Measurements from ENCODE around the gene NHS.

NHS gene

GRCh38 chrX:17597327-17597726 is 222.3 kb downstream of the NHS start:
- H3K4me3 ChIP-seq (ENCODE audit: insufficient read depth, low read depth, low read length, poor library complexity, severe bottlenecking) = no peak overlapping the region
- H3K36me3 ChIP-seq (ENCODE audit: control insufficient read depth, insufficient read depth, low read length) = no peaks in the 10 kb centered on the region
- H3K9me3 ChIP-seq (ENCODE audit: control insufficient read depth, low read length) = no peaks in the 10 kb centered on the region

GRCh38 chrX:17597836-17598439 is 222.9 kb downstream of the NHS start:
- no peaks in the 10 kb centered on the region for H3K9me3 ChIP-seq (ENCODE audit: control insufficient read depth, low read length)
- no peak overlapping the region for H3K27ac ChIP-seq (ENCODE audit: insufficient read depth, low read length, poor library complexity, severe bottlenecking)
- H3K4me1 ChIP-seq (ENCODE audit: control insufficient read depth, insufficient read depth, low read length, poor library complexity, severe bottlenecking) = no peaks in the 10 kb centered on the region
- no peak for DNase-seq
- H3K27me3 ChIP-seq (replicated peaks; ENCODE audit: control insufficient read depth, insufficient read depth, low read length, poor library complexity, severe bottlenecking) = no peaks in the 10 kb centered on the region
- H3K36me3 ChIP-seq (ENCODE audit: control insufficient read depth, insufficient read depth, low read length) = no peaks in the 10 kb centered on the region
- no peak overlapping the region for H3K4me3 ChIP-seq (ENCODE audit: insufficient read depth, low read depth, low read length, poor library complexity, severe bottlenecking)

More at GRCh38 chrX:17597327-17597726, 222.3 kb downstream of the NHS start:
- no peaks in the 10 kb centered on the region for H3K4me1 ChIP-seq (ENCODE audit: control insufficient read depth, insufficient read depth, low read length, poor library complexity, severe bottlenecking)
- H3K27me3 ChIP-seq (replicated peaks; ENCODE audit: control insufficient read depth, insufficient read depth, low read length, poor library complexity, severe bottlenecking) = no peaks in the 10 kb centered on the region
- no peak for DNase-seq
- H3K27ac ChIP-seq (ENCODE audit: insufficient read depth, low read length, poor library complexity, severe bottlenecking) = no peak overlapping the region

- H3K4me1 ChIP-seq (ENCODE audit: control insufficient read depth, insufficient read depth, low read length, poor library complexity, severe bottlenecking) = no peaks in the 10 kb centered on the region
- no peaks in the 10 kb centered on the region for H3K9me3 ChIP-seq (ENCODE audit: control insufficient read depth, low read length)
- no peak overlapping the region for H3K4me3 ChIP-seq (ENCODE audit: insufficient read depth, low read depth, low read length, poor library complexity, severe bottlenecking)
- no peak for DNase-seq
- H3K36me3 ChIP-seq (ENCODE audit: control insufficient read depth, insufficient read depth, low read length) = no peaks in the 10 kb centered on the region
- H3K27me3 ChIP-seq (replicated peaks; ENCODE audit: control insufficient read depth, insufficient read depth, low read length, poor library complexity, severe bottlenecking) = no peaks in the 10 kb centered on the region
- no peak overlapping the region for H3K27ac ChIP-seq (ENCODE audit: insufficient read depth, low read length, poor library complexity, severe bottlenecking)
These were observed 226.6 kb downstream of the NHS start for GRCh38 chrX:17601441-17602200.

- no peak overlapping the region for H3K4me3 ChIP-seq (ENCODE audit: insufficient read depth, low read depth, low read length, poor library complexity, severe bottlenecking)
- DNase-seq = no peak
- H3K4me1 ChIP-seq (ENCODE audit: control insufficient read depth, insufficient read depth, low read length, poor library complexity, severe bottlenecking) = no peaks in the 10 kb centered on the region
- H3K27ac ChIP-seq (ENCODE audit: insufficient read depth, low read length, poor library complexity, severe bottlenecking) = no peak overlapping the region
- H3K36me3 ChIP-seq (ENCODE audit: control insufficient read depth, insufficient read depth, low read length) = no peaks in the 10 kb centered on the region
- no peaks in the 10 kb centered on the region for H3K27me3 ChIP-seq (replicated peaks; ENCODE audit: control insufficient read depth, insufficient read depth, low read length, poor library complexity, severe bottlenecking)
- H3K9me3 ChIP-seq (ENCODE audit: control insufficient read depth, low read length) = no peaks in the 10 kb centered on the region
These were observed 227.2 kb downstream of the NHS start for GRCh38 chrX:17602245-17602644.

- H3K36me3 ChIP-seq (ENCODE audit: control insufficient read depth, insufficient read depth, low read length) = no peaks in the 10 kb centered on the region
- H3K27me3 ChIP-seq (replicated peaks; ENCODE audit: control insufficient read depth, insufficient read depth, low read length, poor library complexity, severe bottlenecking) = no peaks in the 10 kb centered on the region
- no peaks in the 10 kb centered on the region for H3K4me1 ChIP-seq (ENCODE audit: control insufficient read depth, insufficient read depth, low read length, poor library complexity, severe bottlenecking)
- H3K9me3 ChIP-seq (ENCODE audit: control insufficient read depth, low read length) = no peaks in the 10 kb centered on the region
- no peak overlapping the region for H3K27ac ChIP-seq (ENCODE audit: insufficient read depth, low read length, poor library complexity, severe bottlenecking)
- DNase-seq = no peak
- H3K4me3 ChIP-seq (ENCODE audit: insufficient read depth, low read depth, low read length, poor library complexity, severe bottlenecking) = no peak overlapping the region
These were observed 228.2 kb downstream of the NHS start for GRCh38 chrX:17603196-17603595.

DNA sequence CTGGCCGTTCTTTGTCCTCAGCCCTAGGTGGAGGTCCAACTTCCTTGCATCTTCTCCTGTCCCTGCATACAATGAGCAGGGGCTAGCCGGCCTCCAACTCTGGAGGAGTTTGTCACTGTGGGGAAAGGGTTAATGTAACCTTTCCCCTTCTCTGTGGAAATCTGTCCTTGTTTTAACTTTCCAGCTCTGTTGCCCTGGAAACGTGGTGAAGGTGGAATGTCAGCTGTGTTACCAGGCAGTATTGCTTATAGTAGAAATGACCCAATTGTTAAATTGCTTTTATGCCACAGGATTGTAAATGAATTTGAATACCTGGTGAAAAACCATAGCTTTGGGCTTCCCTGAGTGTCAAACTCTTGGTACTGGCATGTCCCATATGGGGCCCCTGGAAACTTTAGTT is 230.7 kb downstream of the NHS start:
- H3K27me3 ChIP-seq (replicated peaks; ENCODE audit: control insufficient read depth, insufficient read depth, low read length, poor library complexity, severe bottlenecking) = no peaks in the 10 kb centered on the region
- H3K27ac ChIP-seq (ENCODE audit: insufficient read depth, low read length, poor library complexity, severe bottlenecking) = no peak overlapping the region
- no peak overlapping the region for H3K4me3 ChIP-seq (ENCODE audit: insufficient read depth, low read depth, low read length, poor library complexity, severe bottlenecking)
- H3K4me1 ChIP-seq (ENCODE audit: control insufficient read depth, insufficient read depth, low read length, poor library complexity, severe bottlenecking) = no peaks in the 10 kb centered on the region
- no peak for DNase-seq
- no peaks in the 10 kb centered on the region for H3K36me3 ChIP-seq (ENCODE audit: control insufficient read depth, insufficient read depth, low read length)
- H3K9me3 ChIP-seq (ENCODE audit: control insufficient read depth, low read length) = no peaks in the 10 kb centered on the region

- no peaks in the 10 kb centered on the region for H3K36me3 ChIP-seq (ENCODE audit: control insufficient read depth, insufficient read depth, low read length)
These were observed 231.2 kb downstream of the NHS start for GRCh38 chrX:17606231-17606630.

DNA sequence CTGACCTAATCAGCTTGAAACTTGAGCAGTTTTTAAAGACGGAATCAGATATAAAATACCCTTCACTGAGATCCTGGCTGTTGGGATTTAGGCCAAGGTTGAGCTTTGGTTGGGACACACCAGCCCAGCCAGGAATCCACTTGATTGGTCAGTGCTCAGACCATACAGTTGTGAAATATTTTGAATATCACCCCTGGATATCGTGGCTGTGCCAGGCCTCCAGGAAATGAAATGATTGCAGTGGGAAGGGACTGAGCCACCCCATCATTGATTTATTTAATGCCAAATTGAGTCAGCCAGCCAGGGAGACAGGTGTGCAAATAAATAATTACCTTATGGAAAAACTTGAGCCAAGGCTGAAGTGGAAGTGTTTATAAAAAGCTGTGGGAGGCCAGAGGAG is 233.9 kb downstream of the NHS start:
- H3K27ac ChIP-seq (ENCODE audit: insufficient read depth, low read length, poor library complexity, severe bottlenecking) = no peak overlapping the region
- H3K4me1 ChIP-seq (ENCODE audit: control insufficient read depth, insufficient read depth, low read length, poor library complexity, severe bottlenecking) = no peaks in the 10 kb centered on the region
- H3K4me3 ChIP-seq (ENCODE audit: insufficient read depth, low read depth, low read length, poor library complexity, severe bottlenecking) = no peak overlapping the region
- H3K36me3 ChIP-seq (ENCODE audit: control insufficient read depth, insufficient read depth, low read length) = no peaks in the 10 kb centered on the region
- H3K27me3 ChIP-seq (replicated peaks; ENCODE audit: control insufficient read depth, insufficient read depth, low read length, poor library complexity, severe bottlenecking) = no peaks in the 10 kb centered on the region
- DNase-seq = no peak
- no peaks in the 10 kb centered on the region for H3K9me3 ChIP-seq (ENCODE audit: control insufficient read depth, low read length)

More at GRCh38 chrX:17606231-17606630, 231.2 kb downstream of the NHS start:
- no peaks in the 10 kb centered on the region for H3K9me3 ChIP-seq (ENCODE audit: control insufficient read depth, low read length)
- H3K4me1 ChIP-seq (ENCODE audit: control insufficient read depth, insufficient read depth, low read length, poor library complexity, severe bottlenecking) = no peaks in the 10 kb centered on the region
- no peak overlapping the region for H3K4me3 ChIP-seq (ENCODE audit: insufficient read depth, low read depth, low read length, poor library complexity, severe bottlenecking)
- DNase-seq = no peak
- H3K27me3 ChIP-seq (replicated peaks; ENCODE audit: control insufficient read depth, insufficient read depth, low read length, poor library complexity, severe bottlenecking) = no peaks in the 10 kb centered on the region
- no peak overlapping the region for H3K27ac ChIP-seq (ENCODE audit: insufficient read depth, low read length, poor library complexity, severe bottlenecking)

- H3K27ac ChIP-seq (ENCODE audit: insufficient read depth, low read length, poor library complexity, severe bottlenecking) = no peak overlapping the region
These were observed 235.8 kb downstream of the NHS start for GRCh38 chrX:17610788-17611187.

GRCh38 chrX:17613979-17614588 is 239.1 kb downstream of the NHS start:
- Histone ChIP-seq H3K36me3 (ENCODE audit: control insufficient read depth, insufficient read depth, low read length) (no peaks in the 10 kb centered on the region), H3K4me1 (ENCODE audit: control insufficient read depth, insufficient read depth, low read length, poor library complexity, severe bottlenecking) (no peaks in the 10 kb centered on the region), H3K27ac (ENCODE audit: insufficient read depth, low read length, poor library complexity, severe bottlenecking) (no peak overlapping the region), H3K9me3 (ENCODE audit: control insufficient read depth, low read length) (no peaks in the 10 kb centered on the region), H3K27me3 (replicated peaks; ENCODE audit: control insufficient read depth, insufficient read depth, low read length, poor library complexity, severe bottlenecking) (no peaks in the 10 kb centered on the region), H3K4me3 (ENCODE audit: insufficient read depth, low read depth, low read length, poor library complexity, severe bottlenecking) (no peak overlapping the region)
- DNase-seq = no peak

More at GRCh38 chrX:17610788-17611187, 235.8 kb downstream of the NHS start:
- Histone ChIP-seq H3K4me1 (ENCODE audit: control insufficient read depth, insufficient read depth, low read length, poor library complexity, severe bottlenecking) (no peaks in the 10 kb centered on the region), H3K36me3 (ENCODE audit: control insufficient read depth, insufficient read depth, low read length) (no peaks in the 10 kb centered on the region), H3K27me3 (replicated peaks; ENCODE audit: control insufficient read depth, insufficient read depth, low read length, poor library complexity, severe bottlenecking) (no peaks in the 10 kb centered on the region), H3K9me3 (ENCODE audit: control insufficient read depth, low read length) (no peaks in the 10 kb centered on the region), H3K4me3 (ENCODE audit: insufficient read depth, low read depth, low read length, poor library complexity, severe bottlenecking) (no peak overlapping the region)
- DNase-seq = no peak

Data from effector memory CD4-positive, alpha-beta T cell (primary cell).